ENCODE results near the gene LMAN1L. TPM values are rescaled to one million over a fixed set of nuclear protein-coding genes. Genes with fewer than 3 reads are reported as not detected.
A peak's percentile ranks its signal among the peaks of the same experiment; 100 is the strongest.

Gene LMAN1L
- total and polyA plus RNA-seq, 2 of the 4 experiments (the other 2 are of a cell fraction), result not detected

DNA sequence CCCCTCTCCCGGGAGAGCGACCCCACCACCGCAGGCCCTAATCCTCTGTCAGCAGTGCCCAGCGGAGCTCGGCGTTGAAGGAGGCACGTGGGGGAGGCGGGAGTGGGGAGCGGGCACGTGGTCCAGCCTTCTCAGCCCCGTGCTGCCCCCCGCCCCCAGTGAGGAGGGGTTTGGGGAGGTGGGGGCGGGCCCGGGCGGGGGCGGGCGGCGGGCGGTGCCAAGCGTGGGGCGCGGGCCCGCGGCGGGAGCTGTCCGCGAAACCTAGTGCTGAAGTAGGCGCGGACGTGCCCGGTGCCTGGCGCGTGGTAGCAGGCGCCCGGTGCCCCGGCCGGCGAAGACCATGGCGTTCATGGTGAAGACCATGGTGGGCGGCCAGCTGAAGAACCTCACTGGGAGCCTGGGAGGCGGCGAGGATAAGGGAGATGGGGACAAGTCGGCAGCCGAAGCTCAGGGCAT is 13.8 kb downstream of the LMAN1L start, which contains the start of gene CPLX3:
TSS of gene CPLX3 (plus strand) at position 264 of the 456 bp plus-strand sequence. CDS start at position 341, 77 bp downstream.
- Histone ChIP-seq H2AFZ (replicated peaks; ENCODE audit: low read length, poor library complexity) (no peak within 1 kb of the TSS), H3K23ac (ENCODE audit: low read depth, low read length) (no peak within 1 kb of the TSS), H3K27me3 (ENCODE audit: control insufficient read depth, insufficient read depth, low read length) (peaks cover 62% of the 10 kb centered on the region), H3K27ac (ENCODE audit: insufficient read depth, low read length) (no peak within 1 kb of the TSS), H4K5ac (ENCODE audit: low read depth, low read length) (no peak within 1 kb of the TSS), H3K18ac (ENCODE audit: low read depth, low read length) (no peak within 1 kb of the TSS), H2BK20ac (ENCODE audit: low read depth, low read length) (no peak within 1 kb of the TSS), H3K4me1 (ENCODE audit: control insufficient read depth, insufficient read depth, low read length) (no peaks in the 10 kb centered on the region), H3K9me1 (ENCODE audit: insufficient read depth, low read length) (no peaks in the 10 kb centered on the region), H3K79me1 (ENCODE audit: low read depth in 1 of 2, low read length in 2 of 2) (no peaks in the 10 kb centered on the region), H3K4ac (ENCODE audit: low read depth, low read length) (no peak within 1 kb of the TSS), H2AK9ac (replicated peaks; ENCODE audit: low read depth, low read length, poor library complexity) (no peak within 1 kb of the TSS), H2BK5ac (ENCODE audit: low read depth, low read length, poor library complexity, severe bottlenecking) (no peak within 1 kb of the TSS), H2BK15ac (ENCODE audit: low read depth, low read length) (no peak within 1 kb of the TSS), H2BK120ac (ENCODE audit: low read depth, low read length) (no peak within 1 kb of the TSS), H3K56ac (ENCODE audit: extremely low read depth, insufficient read depth, low read length) (no peak within 1 kb of the TSS), H3K4me3 (ENCODE audit: insufficient read depth, low read depth, low read length) (no peak within 1 kb of the TSS), H4K8ac (ENCODE audit: low read depth in 2 of 2, low read length in 2 of 2) (no peak within 1 kb of the TSS), H3K14ac (replicated peaks; ENCODE audit: low read depth, low read length) (no peak within 1 kb of the TSS), H3K9me3 (ENCODE audit: control insufficient read depth, insufficient read depth, low read length) (no peaks in the 10 kb centered on the region), H3K36me3 (ENCODE audit: control insufficient read depth, insufficient read depth, low read length) (no peaks in the 10 kb centered on the region), H4K20me1 (ENCODE audit: insufficient read depth, low read length) (no peaks in the 10 kb centered on the region; the same call in 1 of the 2 replicates), H2AK5ac (ENCODE audit: low read depth, low read length) (no peak within 1 kb of the TSS), H3K9ac (ENCODE audit: low read depth, low read length) (no peak within 1 kb of the TSS), H4K91ac (ENCODE audit: insufficient read depth, low read depth, low read length) (no peak within 1 kb of the TSS), H3K4me2 (ENCODE audit: low read depth, low read length) (no peak within 1 kb of the TSS; the same call in 1 of the 2 replicates)
- dilution Hi-C loops (cut with HindIII; ENCODE audit: low sequenced_read_pairs, unreplicated experiment) (no loop called here), intact Hi-C loops (cut with micrococcal nuclease) (no loop called here), in situ Hi-C loops (cut with MboI; ENCODE audit: low sequenced_read_pairs) (no loop called here)
- ATAC-seq (ENCODE audit: low read depth) (peak; percentile 79), DNase-seq (no peak)
- 11% methylated on average over 14 of the region's 44 CpGs; no CpG with 5 or more reads in 1 of the 2 experiments for WGBS, 2 experiments (ENCODE audit: extremely low coverage in 2 of 2, insufficient read length in 1 of 2)
- ChIA-PET CTCF (no interaction called here), POLR2A (ENCODE audit: unreplicated experiment) (no interaction called here)
- TF ChIP-seq MAFK (IDR thresholded peaks at IDR 0.05; ENCODE audit: low read depth, low read length) (no peak), MXI1 (IDR thresholded peaks at IDR 0.05; ENCODE audit: borderline replicate concordance, low read depth, low read length) (peak; percentile 71; the same call in 1 of the 2 replicates), USF2 (IDR thresholded peaks at IDR 0.05; ENCODE audit: low read depth, low read length) (peak; percentile 54; the same call in 1 of the 2 replicates)
- no TSS peak for BruUV-seq (replicated peaks)

Measured in IMR-90 (cell line).